H1 (cell line): ENCODE data around the gene PYGL. TPM values are rescaled to one million over a fixed set of nuclear protein-coding genes. Genes with fewer than 3 reads are reported as not detected.

ENCODE experiments used
- ATF2 ChIP-seq: IDR thresholded peaks from 2 replicates; pipeline ENCODE4 v1.6.1; 2012; ENCODE audit warnings: low read length, inconsistent platforms
- CHD1 ChIP-seq: IDR thresholded peaks from 2 replicates; pipeline ENCODE4 v1.6.1; 2012; ENCODE audit warnings: low read depth, low read length, improper control_type of control experiment
- JUND ChIP-seq: IDR thresholded peaks from 2 replicates; pipeline ENCODE4 v1.6.1; 2011; ENCODE audit warnings: mild to moderate bottlenecking, improper control_type of control experiment, low read length
- ZNF274 ChIP-seq: IDR thresholded peaks from 2 replicates; pipeline ENCODE4 v1.7.0; 2012; ENCODE audit warnings: low read length, borderline replicate concordance; ENCODE audit errors: extremely low read depth
- polyA plus RNA-seq, 7 experiments: library from polyadenylated mRNA; depleted of rRNA in 3 of 7; stranded (reverse) in 5 of 7; unstranded in 2 of 7; fragments of >200 nt in 5 of 7; fragments of 200-250 nt in 2 of 7; gene quantifications; 1 replicate in 5 of 7; 2 replicates in 1 of 7; 4 replicates in 1 of 7; pipeline versions ENCODE4 v1.2.1 to v1.2.3, GENCODE V29; 2011 to 2013; ENCODE audit warnings: missing spikeins in 2 of 7, mixed read lengths in 2 of 7
- total RNA-seq: library from RNA; stranded (reverse); fragmentation: NEBNext Ultra II Directional; extraction: Animal tissue kit (Norgen Biotek cat#: 25700); gene quantifications from 2 replicates; pipeline ENCODE4 v1.2.1, GENCODE V29; 2021
- TF ChIP-seq, protein P1 (sequence below): fragments of 300-600 bp; sonication (generic); IDR thresholded peaks from 2 replicates; pipeline ENCODE4 v1.7.1; 2012; ENCODE audit warnings: low read length, moderate library complexity, mild to moderate bottlenecking, inconsistent platforms; ENCODE audit not compliant: insufficient replicate concordance

PYGL gene
- total and polyA plus RNA-seq, 2 of the 8 experiments (the other 6 are each of a cell fraction or from before 2014, with no cell fraction given): 26.1 to 50.5 TPM

- TF ChIP-seq, protein P1, sequence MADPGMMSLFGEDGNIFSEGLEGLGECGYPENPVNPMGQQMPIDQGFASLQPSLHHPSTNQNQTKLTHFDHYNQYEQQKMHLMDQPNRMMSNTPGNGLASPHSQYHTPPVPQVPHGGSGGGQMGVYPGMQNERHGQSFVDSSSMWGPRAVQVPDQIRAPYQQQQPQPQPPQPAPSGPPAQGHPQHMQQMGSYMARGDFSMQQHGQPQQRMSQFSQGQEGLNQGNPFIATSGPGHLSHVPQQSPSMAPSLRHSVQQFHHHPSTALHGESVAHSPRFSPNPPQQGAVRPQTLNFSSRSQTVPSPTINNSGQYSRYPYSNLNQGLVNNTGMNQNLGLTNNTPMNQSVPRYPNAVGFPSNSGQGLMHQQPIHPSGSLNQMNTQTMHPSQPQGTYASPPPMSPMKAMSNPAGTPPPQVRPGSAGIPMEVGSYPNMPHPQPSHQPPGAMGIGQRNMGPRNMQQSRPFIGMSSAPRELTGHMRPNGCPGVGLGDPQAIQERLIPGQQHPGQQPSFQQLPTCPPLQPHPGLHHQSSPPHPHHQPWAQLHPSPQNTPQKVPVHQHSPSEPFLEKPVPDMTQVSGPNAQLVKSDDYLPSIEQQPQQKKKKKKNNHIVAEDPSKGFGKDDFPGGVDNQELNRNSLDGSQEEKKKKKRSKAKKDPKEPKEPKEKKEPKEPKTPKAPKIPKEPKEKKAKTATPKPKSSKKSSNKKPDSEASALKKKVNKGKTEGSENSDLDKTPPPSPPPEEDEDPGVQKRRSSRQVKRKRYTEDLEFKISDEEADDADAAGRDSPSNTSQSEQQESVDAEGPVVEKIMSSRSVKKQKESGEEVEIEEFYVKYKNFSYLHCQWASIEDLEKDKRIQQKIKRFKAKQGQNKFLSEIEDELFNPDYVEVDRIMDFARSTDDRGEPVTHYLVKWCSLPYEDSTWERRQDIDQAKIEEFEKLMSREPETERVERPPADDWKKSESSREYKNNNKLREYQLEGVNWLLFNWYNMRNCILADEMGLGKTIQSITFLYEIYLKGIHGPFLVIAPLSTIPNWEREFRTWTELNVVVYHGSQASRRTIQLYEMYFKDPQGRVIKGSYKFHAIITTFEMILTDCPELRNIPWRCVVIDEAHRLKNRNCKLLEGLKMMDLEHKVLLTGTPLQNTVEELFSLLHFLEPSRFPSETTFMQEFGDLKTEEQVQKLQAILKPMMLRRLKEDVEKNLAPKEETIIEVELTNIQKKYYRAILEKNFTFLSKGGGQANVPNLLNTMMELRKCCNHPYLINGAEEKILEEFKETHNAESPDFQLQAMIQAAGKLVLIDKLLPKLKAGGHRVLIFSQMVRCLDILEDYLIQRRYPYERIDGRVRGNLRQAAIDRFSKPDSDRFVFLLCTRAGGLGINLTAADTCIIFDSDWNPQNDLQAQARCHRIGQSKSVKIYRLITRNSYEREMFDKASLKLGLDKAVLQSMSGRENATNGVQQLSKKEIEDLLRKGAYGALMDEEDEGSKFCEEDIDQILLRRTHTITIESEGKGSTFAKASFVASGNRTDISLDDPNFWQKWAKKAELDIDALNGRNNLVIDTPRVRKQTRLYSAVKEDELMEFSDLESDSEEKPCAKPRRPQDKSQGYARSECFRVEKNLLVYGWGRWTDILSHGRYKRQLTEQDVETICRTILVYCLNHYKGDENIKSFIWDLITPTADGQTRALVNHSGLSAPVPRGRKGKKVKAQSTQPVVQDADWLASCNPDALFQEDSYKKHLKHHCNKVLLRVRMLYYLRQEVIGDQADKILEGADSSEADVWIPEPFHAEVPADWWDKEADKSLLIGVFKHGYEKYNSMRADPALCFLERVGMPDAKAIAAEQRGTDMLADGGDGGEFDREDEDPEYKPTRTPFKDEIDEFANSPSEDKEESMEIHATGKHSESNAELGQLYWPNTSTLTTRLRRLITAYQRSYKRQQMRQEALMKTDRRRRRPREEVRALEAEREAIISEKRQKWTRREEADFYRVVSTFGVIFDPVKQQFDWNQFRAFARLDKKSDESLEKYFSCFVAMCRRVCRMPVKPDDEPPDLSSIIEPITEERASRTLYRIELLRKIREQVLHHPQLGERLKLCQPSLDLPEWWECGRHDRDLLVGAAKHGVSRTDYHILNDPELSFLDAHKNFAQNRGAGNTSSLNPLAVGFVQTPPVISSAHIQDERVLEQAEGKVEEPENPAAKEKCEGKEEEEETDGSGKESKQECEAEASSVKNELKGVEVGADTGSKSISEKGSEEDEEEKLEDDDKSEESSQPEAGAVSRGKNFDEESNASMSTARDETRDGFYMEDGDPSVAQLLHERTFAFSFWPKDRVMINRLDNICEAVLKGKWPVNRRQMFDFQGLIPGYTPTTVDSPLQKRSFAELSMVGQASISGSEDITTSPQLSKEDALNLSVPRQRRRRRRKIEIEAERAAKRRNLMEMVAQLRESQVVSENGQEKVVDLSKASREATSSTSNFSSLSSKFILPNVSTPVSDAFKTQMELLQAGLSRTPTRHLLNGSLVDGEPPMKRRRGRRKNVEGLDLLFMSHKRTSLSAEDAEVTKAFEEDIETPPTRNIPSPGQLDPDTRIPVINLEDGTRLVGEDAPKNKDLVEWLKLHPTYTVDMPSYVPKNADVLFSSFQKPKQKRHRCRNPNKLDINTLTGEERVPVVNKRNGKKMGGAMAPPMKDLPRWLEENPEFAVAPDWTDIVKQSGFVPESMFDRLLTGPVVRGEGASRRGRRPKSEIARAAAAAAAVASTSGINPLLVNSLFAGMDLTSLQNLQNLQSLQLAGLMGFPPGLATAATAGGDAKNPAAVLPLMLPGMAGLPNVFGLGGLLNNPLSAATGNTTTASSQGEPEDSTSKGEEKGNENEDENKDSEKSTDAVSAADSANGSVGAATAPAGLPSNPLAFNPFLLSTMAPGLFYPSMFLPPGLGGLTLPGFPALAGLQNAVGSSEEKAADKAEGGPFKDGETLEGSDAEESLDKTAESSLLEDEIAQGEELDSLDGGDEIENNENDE: no peak
- TF ChIP-seq ATF2: no peak
- no peak for TF ChIP-seq JUND
- TF ChIP-seq ZNF274: no peak
- TF ChIP-seq CHD1: no peak
These were observed 52.0 kb downstream of the PYGL start (continued) for GRCh38 chr14:50892255-50892654.
